GM23248 (cell line): ENCODE data around the gene ALDH4A1.

Experiments used
- EZH2 ChIP-seq: fragments of 200-600 bp; sonication (generic); IDR thresholded peaks from 2 replicates; pipeline ENCODE4 v1.6.1; 2018; ENCODE audit warnings: antibody characterized with exemption, mild to moderate bottlenecking; ENCODE audit not compliant: insufficient read depth, poor library complexity, severe bottlenecking
- EZH2phosphoT487 ChIP-seq: fragments of 200-600 bp; sonication (generic); IDR thresholded peaks from 2 replicates; pipeline ENCODE4 v1.6.1; 2018; ENCODE audit warnings: antibody characterized with exemption, moderate library complexity, mild to moderate bottlenecking, low read depth; ENCODE audit not compliant: insufficient read depth

GRCh38 chr1:18940303-18941020 is 38.1 kb upstream of the ALDH4A1 start:
- no peak for TF ChIP-seq EZH2
- TF ChIP-seq EZH2phosphoT487: no peak
